Mammary epithelial cell (primary cell): ENCODE results near the gene GNPTG.

Experiments used
- CTCF ChIP-seq, 2 donors: IDR thresholded peaks in 1 of 2; conservative IDR thresholded peaks in 1 of 2; 2 replicates each; pipeline ENCODE4 v1.5.1; 2011 to 2012; ENCODE audit warnings: inconsistent platforms in 2 of 2, low read length in 2 of 2, mild to moderate bottlenecking in 2 of 2, control low read depth in 1 of 2, low read depth in 1 of 2; ENCODE audit not compliant: insufficient read depth in 1 of 2; ENCODE audit errors: extremely low read depth in 1 of 2
- EZH2 ChIP-seq: IDR thresholded peaks from 2 replicates; pipeline ENCODE4 v1.6.1; 2012; ENCODE audit warnings: low read length, inconsistent platforms, borderline replicate concordance

GRCh38 chr16:1347962-1348361 lies 3.8 kb upstream of the GNPTG start:
- TF ChIP-seq CTCF (conservative IDR thresholded peaks at IDR 0.05 in 1 of 2, IDR thresholded peaks at IDR 0.05 in 1 of 2; ENCODE audit: extremely low read depth in 1 of 2, insufficient read depth in 1 of 2, low read depth in 1 of 2, low read length in 2 of 2): no peak
- TF ChIP-seq EZH2: no peak
